AG04449 (cell line): ENCODE results near the gene KLF7.

Experiments used
- CTCF ChIA-PET: fragments of 350-600 bp; formaldehyde crosslinking; extraction: SDS; loops from one replicate; lab custom pipeline; 2021; ENCODE audit warnings: antibody characterized with exemption; lab: Yijun Ruan, JAX
- POLR2A ChIA-PET: fragments of 400-600, 350-600 bp; formaldehyde crosslinking; extraction: SDS; loops from one replicate; lab custom pipeline; 2020; ENCODE audit warnings: antibody characterized with exemption, inconsistent platforms; lab: Yijun Ruan, JAX
- DNase-seq: peaks from one replicate; pipeline ENCODE4 v3.0.0-alpha.2; 2010; ENCODE audit warnings: low read depth, low spot score
- H3K4me3 ChIP-seq: 2 replicates; pipeline ENCODE4 v1.5.1; 2011; ENCODE audit warnings: low read depth, mild to moderate bottlenecking, control low read depth, low read length
- CTCF ChIP-seq: IDR thresholded peaks from one replicate; pipeline ENCODE4 v1.5.1; 2011; ENCODE audit warnings: mild to moderate bottlenecking, moderate library complexity, low read length, control low read depth, inconsistent platforms; ENCODE audit not compliant: insufficient read depth; ENCODE audit errors: missing control alignments

Gene KLF7

GRCh38 chr2:207045531-207045930, 120.2 kb downstream of the KLF7 start:
- no peak for DNase-seq
- H3K4me3 ChIP-seq = no peak overlapping the region
- ChIA-PET CTCF (interaction anchor here (2.4 kb wide), 1 partner anchor 63 kb away, joined by 7 read pairs; no protein-coding TSS in a partner anchor), POLR2A (no interaction called here)
- no peak for TF ChIP-seq CTCF

- POLR2A ChIA-PET = no interaction called here
- no peak for DNase-seq
- TF ChIP-seq CTCF = no peak
- CTCF ChIA-PET = interaction anchor here (2.4 kb wide), 1 partner anchor 62 kb away, joined by 7 read pairs; no protein-coding TSS in a partner anchor
- no peak overlapping the region for H3K4me3 ChIP-seq
These were observed 121.1 kb downstream of the KLF7 start for GRCh38 chr2:207044379-207045362.

- CTCF ChIA-PET = no interaction called here
- TF ChIP-seq CTCF = no peak
- DNase-seq = no peak
- H3K4me3 ChIP-seq = no peak overlapping the region
- POLR2A ChIA-PET = no interaction called here
These were observed 122.9 kb downstream of the KLF7 start for GRCh38 chr2:207042841-207043240.

GRCh38 chr2:207041786-207042554, 123.8 kb downstream of the KLF7 start:
- no peak for TF ChIP-seq CTCF
- ChIA-PET POLR2A (no interaction called here), CTCF (interaction anchor here (0.6 kb wide), 1 partner anchor 277 kb away, joined by 3 read pairs; no protein-coding TSS in a partner anchor)
- no peak for DNase-seq
- no peak overlapping the region for H3K4me3 ChIP-seq

- CTCF ChIA-PET = no interaction called here
- no peak overlapping the region for H3K4me3 ChIP-seq
- POLR2A ChIA-PET = no interaction called here
- no peak for TF ChIP-seq CTCF
- DNase-seq = no peak
These were observed 124.5 kb downstream of the KLF7 start for GRCh38 chr2:207041279-207041678.

GRCh38 chr2:207040696-207041095, 125.1 kb downstream of the KLF7 start:
- DNase-seq = no peak
- no peak overlapping the region for H3K4me3 ChIP-seq
- ChIA-PET CTCF (no interaction called here), POLR2A (no interaction called here)
- TF ChIP-seq CTCF = no peak
